ENCODE data around the gene ALKBH2.
A peak's percentile ranks its signal among the peaks of the same experiment; 100 is the strongest.
"Not testable (repeated sequence)": the region's sequence is repeated elsewhere in the genome, so short reads cannot be mapped to it uniquely, and the experiment has no call there.

ALKBH2 gene

GRCh38 chr12:109069307-109070271 lies 23.7 kb downstream of the ALKBH2 start:
- no peak for DNase-seq (ENCODE audit: low spot score)
- FAIRE-seq: no peak

- no peak for FAIRE-seq
- no peak for DNase-seq (ENCODE audit: low spot score)
Observed at GRCh38 chr12:109065853-109066193, 27.4 kb downstream of the ALKBH2 start.

- DNase-seq (ENCODE audit: low spot score) (no peak), FAIRE-seq (no peak)
Observed at GRCh38 chr12:109065154-109065852, 28.0 kb downstream of the ALKBH2 start.

GRCh38 chr12:109064143-109064542 lies 29.1 kb downstream of the ALKBH2 start:
- no peak for FAIRE-seq
- DNase-seq (ENCODE audit: low spot score): no peak

- FAIRE-seq: no peak
- DNase-seq (ENCODE audit: low spot score): no peak
Observed at GRCh38 chr12:109058773-109059172, 34.5 kb downstream of the ALKBH2 start.

GRCh38 chr12:109057376-109057775 lies 35.9 kb downstream of the ALKBH2 start:
- DNase-seq (ENCODE audit: low spot score) (no peak), FAIRE-seq (no peak)

GRCh38 chr12:109056891-109057290 lies 36.4 kb downstream of the ALKBH2 start:
- no peak for DNase-seq (ENCODE audit: low spot score)
- no peak for FAIRE-seq

- no peak for DNase-seq (ENCODE audit: low spot score)
- FAIRE-seq: no peak
Observed at GRCh38 chr12:109054520-109054919, 38.8 kb downstream of the ALKBH2 start.

- FAIRE-seq; DNase-seq (ENCODE audit: low spot score): not testable (repeated sequence)
Observed at GRCh38 chr12:109054124-109054513, 39.2 kb downstream of the ALKBH2 start.

- DNase-seq (ENCODE audit: low spot score): no peak
- no peak for FAIRE-seq
Observed at GRCh38 chr12:109053382-109054123, 39.7 kb downstream of the ALKBH2 start.

- FAIRE-seq (no peak), DNase-seq (ENCODE audit: low spot score) (peak; percentile 60)
Observed at GRCh38 chr12:109052414-109053323, 40.6 kb downstream of the ALKBH2 start, which contains the start of gene USP30. TSS of gene USP30 (plus strand) at chr12:109052576. CDS start at chr12:109052679, 103 bp downstream.

- DNase-seq (ENCODE audit: low spot score) (no peak), FAIRE-seq (no peak)
Observed at GRCh38 chr12:109052097-109052413, 41.2 kb downstream of the ALKBH2 start.

GRCh38 chr12:109049794-109050193 lies 43.5 kb downstream of the ALKBH2 start:
- not testable (repeated sequence) for DNase-seq (ENCODE audit: low spot score); FAIRE-seq

- not testable (repeated sequence) for DNase-seq (ENCODE audit: low spot score); FAIRE-seq
Observed at GRCh38 chr12:109048706-109049105, 44.6 kb downstream of the ALKBH2 start.

- DNase-seq (ENCODE audit: low spot score): peak; percentile 9
- FAIRE-seq: no peak
Observed at GRCh38 chr12:109047081-109047805, 46.0 kb downstream of the ALKBH2 start.

- FAIRE-seq (no peak), DNase-seq (ENCODE audit: low spot score) (no peak)
Observed at GRCh38 chr12:109044241-109044640, 49.0 kb downstream of the ALKBH2 start.

Data from RCC 7860 (cell line).